Trophoblast cell (in vitro differentiated cells and primary cell): ENCODE results near the gene ATP1B2.

Experiments used
- DNase-seq, 2 donors: peaks; one replicate each; pipeline ENCODE4 v3.0.0-alpha.2; 2016
- H2AFZ ChIP-seq: 2 replicates; pipeline ENCODE4 v1.6.1; 2013; ENCODE audit warnings: low read length, moderate library complexity, mild to moderate bottlenecking; ENCODE audit not compliant: insufficient read depth, poor library complexity
- H2AK5ac ChIP-seq: 2 replicates; pipeline ENCODE4 v1.6.1; 2013; ENCODE audit warnings: mild to moderate bottlenecking, low read length
- H2BK120ac ChIP-seq: 2 replicates; pipeline ENCODE4 v1.6.1; 2013; ENCODE audit warnings: low read length, mild to moderate bottlenecking, moderate library complexity; ENCODE audit not compliant: insufficient read depth, poor library complexity
- H2BK12ac ChIP-seq: 2 replicates; pipeline ENCODE4 v1.6.1; 2013; ENCODE audit warnings: mild to moderate bottlenecking, low read length, moderate library complexity
- H2BK5ac ChIP-seq: 2 replicates; pipeline ENCODE4 v1.6.1; 2013; ENCODE audit warnings: low read length, low read depth, moderate library complexity, mild to moderate bottlenecking; ENCODE audit not compliant: poor library complexity
- H3K14ac ChIP-seq: 2 replicates; pipeline ENCODE4 v1.6.1; 2013; ENCODE audit warnings: mild to moderate bottlenecking, low read length
- H3K18ac ChIP-seq: 2 replicates; pipeline ENCODE4 v1.6.1; 2013; ENCODE audit warnings: mild to moderate bottlenecking, low read length
- H3K23ac ChIP-seq: 2 replicates; pipeline ENCODE4 v1.6.1; 2013; ENCODE audit warnings: low read length
- H3K27ac ChIP-seq: 2 replicates; pipeline ENCODE4 v1.5.1; 2013; ENCODE audit warnings: low read depth, mild to moderate bottlenecking, inconsistent platforms, low read length, moderate library complexity
- H3K27me3 ChIP-seq: 2 replicates; pipeline ENCODE4 v1.6.1; 2013; ENCODE audit warnings: inconsistent platforms, mild to moderate bottlenecking, low read length, moderate library complexity; ENCODE audit not compliant: insufficient read depth
- H3K36me3 ChIP-seq, 2 experiments: 1 replicate in 1 of 2; 2 replicates in 1 of 2; pipeline ENCODE4 v1.6.1; 2013; ENCODE audit warnings: low read length in 2 of 2, mild to moderate bottlenecking in 2 of 2, moderate library complexity in 1 of 2; ENCODE audit not compliant: insufficient read depth in 2 of 2, control insufficient read depth in 1 of 2
- H3K4ac ChIP-seq: 2 replicates; pipeline ENCODE4 v1.6.1; 2013; ENCODE audit warnings: low read depth, mild to moderate bottlenecking, low read length, moderate library complexity
- H3K4me1 ChIP-seq, 2 experiments: 1 replicate in 1 of 2; 2 replicates in 1 of 2; pipeline ENCODE4 v1.6.1; 2013; ENCODE audit warnings: low read length in 2 of 2, mild to moderate bottlenecking in 2 of 2, moderate library complexity in 1 of 2; ENCODE audit not compliant: insufficient read depth in 2 of 2, control insufficient read depth in 1 of 2
- H3K4me2 ChIP-seq: 2 replicates; pipeline ENCODE4 v1.6.1; 2013; ENCODE audit warnings: inconsistent platforms, mild to moderate bottlenecking, low read length, moderate library complexity
- H3K4me3 ChIP-seq: 2 replicates; pipeline ENCODE4 v1.5.1; 2013; ENCODE audit warnings: mild to moderate bottlenecking, low read depth, low read length, inconsistent platforms
- H3K79me1 ChIP-seq: one replicate; pipeline ENCODE4 v1.6.1; 2013; ENCODE audit warnings: low read length
- H3K79me2 ChIP-seq: 2 replicates; pipeline ENCODE4 v1.6.1; 2013; ENCODE audit warnings: low read length, mild to moderate bottlenecking; ENCODE audit not compliant: control insufficient read depth, insufficient read depth, poor library complexity
- H3K9ac ChIP-seq: 2 replicates; pipeline ENCODE4 v1.6.1; 2013; ENCODE audit warnings: mild to moderate bottlenecking, low read length
- H3K9me3 ChIP-seq: 2 replicates; pipeline ENCODE4 v1.6.1; 2013; ENCODE audit warnings: low read depth, mild to moderate bottlenecking, control low read depth, inconsistent platforms, low read length; ENCODE audit not compliant: insufficient read depth
- H4K12ac ChIP-seq: 2 replicates; pipeline ENCODE4 v1.6.1; 2013; ENCODE audit warnings: low read depth, mild to moderate bottlenecking, low read length, moderate library complexity
- H4K8ac ChIP-seq: 2 replicates; pipeline ENCODE4 v1.6.1; 2013; ENCODE audit warnings: low read depth, mild to moderate bottlenecking, low read length, moderate library complexity
- H4K91ac ChIP-seq: one replicate; pipeline ENCODE4 v1.6.1; 2013; ENCODE audit warnings: low read depth, mild to moderate bottlenecking, low read length, moderate library complexity
- WGBS: extraction: QIAGEN DNeasy Blood & Tissue Kit; methylation state at CpG from one replicate; pipeline ENCODE4 v1.1.7; 2013; ENCODE audit warnings: missing lambda C conversion rate; ENCODE audit not compliant: insufficient read length, insufficient coverage; ENCODE audit errors: extremely low coverage; 5-methylcytosine and 5-hydroxymethylcytosine counted together

ATP1B2 gene

GRCh38 chr17:7686222-7687071 is 35.7 kb downstream of the ATP1B2 start:
- Histone ChIP-seq H3K27ac (peak overlapping the region; percentile 88), H3K4me3 (peak overlapping the region; percentile 90), H3K27me3 (no peaks in the 10 kb centered on the region), H3K14ac (peak overlapping the region; percentile 78), H3K36me3 (peaks cover 0 to 2% of the 10 kb centered on the region in 2 experiments), H3K79me2 (peaks cover 17% of the 10 kb centered on the region), H3K4me2 (peak overlapping the region; percentile 94), H2AFZ (peak overlapping the region; percentile 32), H3K18ac (peak overlapping the region; percentile 75), H3K4me1 (peaks cover 4 to 12% of the 10 kb centered on the region in 2 experiments), H3K4ac (peak overlapping the region; percentile 86), H4K12ac (peak overlapping the region; percentile 85), H3K9ac (peak overlapping the region; percentile 97), H2AK5ac (peak overlapping the region; percentile 86), H2BK12ac (no peak overlapping the region), H3K23ac (no peak overlapping the region), H4K8ac (peak overlapping the region; percentile 71), H4K91ac (peak overlapping the region; percentile 91), H2BK5ac (peak overlapping the region; percentile 81), H3K9me3 (no peaks in the 10 kb centered on the region), H2BK120ac (peak overlapping the region; percentile 70), H3K79me1 (peaks cover 20% of the 10 kb centered on the region)
- WGBS: no CpG with 5 or more reads among the region's 30 CpGs
- DNase-seq: peak; percentile 67 to 83

GRCh38 chr17:7687072-7687907 is 36.6 kb downstream of the ATP1B2 start, which contains the start of gene TP53:
TP53 (minus strand) TSS chr17:7687490; CDS start chr17:7676594, 10,896 bp downstream.
- no peak within 1 kb of the TSS for H3K23ac ChIP-seq
- no peaks in the 10 kb centered on the region for H3K27me3 ChIP-seq
- H3K9ac ChIP-seq: peak within 1 kb of the TSS; percentile 97
- 100% methylated on average over 1 of the region's 30 CpGs for WGBS
- H3K4me2 ChIP-seq: peak within 1 kb of the TSS; percentile 94
- H3K27ac ChIP-seq: peak within 1 kb of the TSS; percentile 88
- H3K79me1 ChIP-seq: peaks cover 20% of the 10 kb centered on the region
- peaks cover 16% of the 10 kb centered on the region for H3K79me2 ChIP-seq
- H3K9me3 ChIP-seq: no peaks in the 10 kb centered on the region
- peaks cover 2% of the 10 kb centered on the region in 2 experiments for H3K36me3 ChIP-seq
- H2BK120ac ChIP-seq: peak within 1 kb of the TSS; percentile 81
- peak within 1 kb of the TSS; percentile 86 for H3K4ac ChIP-seq
- peak within 1 kb of the TSS; percentile 53 for H2AFZ ChIP-seq
- H3K14ac ChIP-seq: peak within 1 kb of the TSS; percentile 78
- H4K12ac ChIP-seq: peak within 1 kb of the TSS; percentile 85
- peak within 1 kb of the TSS; percentile 90 for H3K4me3 ChIP-seq
- H2BK12ac ChIP-seq: no peak within 1 kb of the TSS
- H3K18ac ChIP-seq: peak within 1 kb of the TSS; percentile 86
- peak within 1 kb of the TSS; percentile 81 for H2BK5ac ChIP-seq
- peaks cover 4 to 12% of the 10 kb centered on the region in 2 experiments for H3K4me1 ChIP-seq
- H4K91ac ChIP-seq: peak within 1 kb of the TSS; percentile 91
- peak within 1 kb of the TSS; percentile 95 for H4K8ac ChIP-seq
- DNase-seq: peak; percentile 93 to 96
- peak within 1 kb of the TSS; percentile 86 for H2AK5ac ChIP-seq

DNA sequence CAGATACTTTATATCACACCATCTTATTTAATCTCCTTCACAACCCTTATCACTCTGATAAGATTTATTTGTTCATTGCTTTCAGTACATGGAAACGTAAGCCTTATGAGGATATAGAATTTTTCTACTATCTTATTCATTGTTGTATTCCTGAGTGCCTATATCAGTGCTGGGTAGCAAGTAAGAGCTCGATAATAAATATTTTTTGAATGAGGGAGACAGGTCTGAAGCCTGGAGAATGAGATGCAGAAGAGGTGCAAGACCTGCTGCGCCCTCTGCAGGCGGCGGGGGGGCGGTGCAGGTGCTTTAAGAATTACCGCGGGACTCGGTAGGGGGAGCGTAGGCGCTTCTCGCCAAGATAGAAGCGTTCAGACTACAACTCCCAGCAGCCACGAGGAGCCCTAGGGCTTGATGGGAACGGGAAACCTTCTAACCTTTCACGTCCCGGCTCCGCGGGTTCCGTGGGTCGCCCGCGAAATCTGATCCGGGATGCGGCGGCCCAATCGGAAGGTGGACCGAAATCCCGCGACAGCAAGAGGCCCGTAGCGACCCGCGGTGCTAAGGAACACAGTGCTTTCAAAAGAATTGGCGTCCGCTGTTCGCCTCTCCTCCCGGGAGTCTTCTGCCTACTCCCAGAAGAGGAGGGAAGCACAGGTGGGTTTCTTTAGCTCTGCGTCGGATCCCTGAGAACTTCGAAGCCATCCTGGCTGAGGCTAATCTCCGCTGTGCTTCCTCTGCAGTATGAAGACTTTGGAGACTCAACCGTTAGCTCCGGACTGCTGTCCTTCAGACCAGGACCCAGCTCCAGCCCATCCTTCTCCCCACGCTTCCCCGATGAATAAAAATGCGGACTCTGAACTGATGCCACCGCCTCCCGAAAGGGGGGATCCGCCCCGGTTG is 37.4 kb downstream of the ATP1B2 start, which contains the start of gene WRAP53:
Gene WRAP53 (plus strand): TSS at position 570 of the 900 bp plus-strand sequence. CDS start 172 bp downstream, at position 742.
- peak within 1 kb of the TSS; percentile 94 for H3K4me2 ChIP-seq
- peak within 1 kb of the TSS; percentile 90 for H3K4me3 ChIP-seq
- H3K27ac ChIP-seq: peak within 1 kb of the TSS; percentile 88
- peak within 1 kb of the TSS; percentile 91 for H4K91ac ChIP-seq
- peaks cover 2 to 5% of the 10 kb centered on the region in 2 experiments for H3K36me3 ChIP-seq
- H2BK120ac ChIP-seq: peak within 1 kb of the TSS; percentile 81
- peak; percentile 99 to 100 for DNase-seq
- peak within 1 kb of the TSS; percentile 86 for H3K18ac ChIP-seq
- peaks cover 20% of the 10 kb centered on the region for H3K79me1 ChIP-seq
- peak within 1 kb of the TSS; percentile 32 for H2BK5ac ChIP-seq
- WGBS: no CpG with 5 or more reads among the region's 51 CpGs
- peaks cover 15% of the 10 kb centered on the region for H3K79me2 ChIP-seq
- peak within 1 kb of the TSS; percentile 95 for H4K8ac ChIP-seq
- H3K9ac ChIP-seq: peak within 1 kb of the TSS; percentile 97
- no peak within 1 kb of the TSS for H2AK5ac ChIP-seq
- peak within 1 kb of the TSS; percentile 78 for H3K14ac ChIP-seq
- H3K4ac ChIP-seq: peak within 1 kb of the TSS; percentile 86
- H3K23ac ChIP-seq: no peak within 1 kb of the TSS
- no peak within 1 kb of the TSS for H2BK12ac ChIP-seq
- no peaks in the 10 kb centered on the region for H3K27me3 ChIP-seq
- H3K9me3 ChIP-seq: no peaks in the 10 kb centered on the region
- H2AFZ ChIP-seq: peak within 1 kb of the TSS; percentile 53
- H4K12ac ChIP-seq: peak within 1 kb of the TSS; percentile 23
- peaks cover 4 to 12% of the 10 kb centered on the region in 2 experiments for H3K4me1 ChIP-seq
